K562 treated with DMSO at 1 percent for 4 hours (cell line): ENCODE data around the gene CBLL1. TPM values are rescaled to one million over a fixed set of nuclear protein-coding genes. Genes with fewer than 3 reads are reported as not detected.

ENCODE experiments used
- total RNA-seq: library from RNA; unstranded; fragments of 300-600 nt; gene quantifications from 2 replicates; pipeline ENCODE4 v1.2.3, GENCODE V29; 2022; ENCODE audit not compliant: insufficient read depth

Gene CBLL1
- 27.7 and 40.2 TPM in 2 replicates for total RNA-seq

GRCh38 chr7:107743567-107744344, at the start of gene CBLL1:
CBLL1 (plus strand) TSS chr7:107744142; CDS start chr7:107744164, 22 bp downstream.

GRCh38 chr7:107803009-107803610, 59.2 kb downstream of the CBLL1 start, which contains the start of gene SLC26A3:
SLC26A3 (minus strand) TSS chr7:107803223; CDS start chr7:107794509, 8,714 bp downstream.

Other genes with a start within 250 kb of the CBLL1 start
- gene COG5, start 180.2 kb upstream of the CBLL1 start, total RNA-seq, result 23.6 and 24.5 TPM in 2 replicates
- 6.1 and 8.4 TPM in 2 replicates for gene DUS4L, start 180.2 kb upstream of the CBLL1 start, total RNA-seq
- gene BCAP29, start 163.9 kb upstream of the CBLL1 start, total RNA-seq, result 67.8 and 78.3 TPM in 2 replicates
- gene SLC26A4, start 83.3 kb upstream of the CBLL1 start, total RNA-seq, result 0.45 and 1.3 TPM in 2 replicates
- not detected in 2 replicates for gene SLC26A3, start 59.1 kb downstream of the CBLL1 start, total RNA-seq
- gene DLD, start 147.0 kb downstream of the CBLL1 start, total RNA-seq, result 211 and 269 TPM in 2 replicates